ENCODE measurements around the gene APBA1.

APBA1 gene

DNA sequence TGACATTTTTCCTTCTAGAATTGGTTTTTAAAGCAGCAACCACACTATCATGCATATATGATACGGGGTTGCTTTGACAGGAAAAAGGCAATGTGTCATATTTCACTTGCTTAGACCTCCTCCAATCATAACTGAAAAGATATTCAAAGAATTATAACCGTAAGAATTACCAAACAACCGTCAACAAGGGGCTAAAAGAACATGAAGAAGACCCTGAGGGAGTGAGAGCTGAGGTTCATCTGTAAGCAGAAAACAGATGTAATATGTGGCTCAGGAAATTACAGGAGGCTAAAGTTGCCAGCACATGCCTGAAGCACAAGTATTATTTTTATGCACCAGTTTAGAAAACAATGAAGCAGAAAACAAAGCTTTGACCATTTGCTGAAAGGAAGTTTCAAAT, 78.9 kb downstream of the APBA1 start:
- H3K4me3 ChIP-seq (ENCODE audit: low read depth, low read length): no peak overlapping the region
- TF ChIP-seq, protein P1, sequence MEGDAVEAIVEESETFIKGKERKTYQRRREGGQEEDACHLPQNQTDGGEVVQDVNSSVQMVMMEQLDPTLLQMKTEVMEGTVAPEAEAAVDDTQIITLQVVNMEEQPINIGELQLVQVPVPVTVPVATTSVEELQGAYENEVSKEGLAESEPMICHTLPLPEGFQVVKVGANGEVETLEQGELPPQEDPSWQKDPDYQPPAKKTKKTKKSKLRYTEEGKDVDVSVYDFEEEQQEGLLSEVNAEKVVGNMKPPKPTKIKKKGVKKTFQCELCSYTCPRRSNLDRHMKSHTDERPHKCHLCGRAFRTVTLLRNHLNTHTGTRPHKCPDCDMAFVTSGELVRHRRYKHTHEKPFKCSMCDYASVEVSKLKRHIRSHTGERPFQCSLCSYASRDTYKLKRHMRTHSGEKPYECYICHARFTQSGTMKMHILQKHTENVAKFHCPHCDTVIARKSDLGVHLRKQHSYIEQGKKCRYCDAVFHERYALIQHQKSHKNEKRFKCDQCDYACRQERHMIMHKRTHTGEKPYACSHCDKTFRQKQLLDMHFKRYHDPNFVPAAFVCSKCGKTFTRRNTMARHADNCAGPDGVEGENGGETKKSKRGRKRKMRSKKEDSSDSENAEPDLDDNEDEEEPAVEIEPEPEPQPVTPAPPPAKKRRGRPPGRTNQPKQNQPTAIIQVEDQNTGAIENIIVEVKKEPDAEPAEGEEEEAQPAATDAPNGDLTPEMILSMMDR (conservative IDR thresholded peaks at IDR 0.05; ENCODE audit: low read depth, low read length): no peak
- no peak for DNase-seq (ENCODE audit: low read depth)

DNA sequence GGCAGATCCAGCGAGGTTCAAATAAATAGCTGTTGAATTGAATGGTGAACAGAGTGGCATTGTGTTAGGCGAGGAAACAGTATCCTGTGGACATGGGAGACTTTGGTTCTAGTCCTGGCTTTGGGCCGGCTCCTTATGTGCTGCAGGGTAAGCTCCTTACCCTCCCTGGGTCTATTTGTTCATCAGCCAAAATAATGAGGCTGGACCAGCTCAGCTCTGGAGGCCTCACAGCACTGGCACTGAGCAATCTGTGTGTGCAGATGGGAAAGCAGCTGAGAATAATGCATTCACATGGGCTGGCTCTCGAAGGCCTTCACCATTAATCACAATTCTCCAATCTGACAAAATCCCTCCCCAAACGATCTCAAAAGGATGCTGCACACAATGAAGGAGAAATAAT, 81.9 kb downstream of the APBA1 start:
- TF ChIP-seq, protein P1 (conservative IDR thresholded peaks at IDR 0.05; ENCODE audit: low read depth, low read length): no peak
- no peak for DNase-seq (ENCODE audit: low read depth)
- no peak overlapping the region for H3K4me3 ChIP-seq (ENCODE audit: low read depth, low read length)

DNA sequence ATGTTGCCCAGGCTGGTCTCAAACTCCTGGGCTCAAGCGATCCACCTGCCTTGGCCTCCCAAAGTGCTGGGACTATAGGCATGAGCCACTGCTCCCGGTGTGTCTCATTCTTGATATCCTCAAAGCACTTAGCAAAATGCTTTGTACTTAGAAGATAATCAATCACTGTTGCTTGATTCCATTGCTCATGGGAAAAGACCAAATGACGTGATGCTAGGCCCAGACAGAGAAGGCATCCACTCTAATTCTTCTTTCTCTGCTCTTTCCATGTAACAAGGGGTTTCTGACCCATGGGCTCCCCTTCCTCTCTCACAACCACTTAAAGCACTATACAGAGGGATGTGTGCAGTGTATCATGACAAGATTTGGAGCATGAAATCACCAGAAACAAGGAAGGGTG, 83.0 kb downstream of the APBA1 start:
- TF ChIP-seq, protein P1 (conservative IDR thresholded peaks at IDR 0.05; ENCODE audit: low read depth, low read length): no peak
- no peak overlapping the region for H3K4me3 ChIP-seq (ENCODE audit: low read depth, low read length)
- DNase-seq (ENCODE audit: low read depth): no peak

- no peak for DNase-seq (ENCODE audit: low read depth)
- TF ChIP-seq, protein P1 (conservative IDR thresholded peaks at IDR 0.05; ENCODE audit: low read depth, low read length): no peak
- no peak overlapping the region for H3K4me3 ChIP-seq (ENCODE audit: low read depth, low read length)
These were observed 86.6 kb downstream of the APBA1 start for GRCh38 chr9:69585571-69585970.

DNA sequence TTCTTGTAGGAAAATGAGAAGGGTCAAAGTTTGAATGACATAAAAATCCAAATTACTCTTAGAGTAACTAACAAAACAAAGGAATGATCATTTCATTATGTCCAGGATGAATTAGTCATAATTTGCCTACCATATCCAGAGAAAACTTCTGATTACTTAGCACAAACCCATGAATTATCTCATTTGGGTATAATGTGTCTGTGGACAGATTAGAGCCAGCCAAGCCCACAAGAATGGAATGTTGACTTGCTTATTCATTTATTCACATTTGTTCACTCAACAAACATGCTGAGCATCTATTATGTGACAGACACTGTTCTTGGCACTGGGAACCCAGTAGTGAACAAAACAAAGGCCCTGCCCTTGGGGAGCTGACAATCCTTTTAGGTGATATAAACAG, 87.4 kb downstream of the APBA1 start:
- DNase-seq (ENCODE audit: low read depth): no peak

DNA sequence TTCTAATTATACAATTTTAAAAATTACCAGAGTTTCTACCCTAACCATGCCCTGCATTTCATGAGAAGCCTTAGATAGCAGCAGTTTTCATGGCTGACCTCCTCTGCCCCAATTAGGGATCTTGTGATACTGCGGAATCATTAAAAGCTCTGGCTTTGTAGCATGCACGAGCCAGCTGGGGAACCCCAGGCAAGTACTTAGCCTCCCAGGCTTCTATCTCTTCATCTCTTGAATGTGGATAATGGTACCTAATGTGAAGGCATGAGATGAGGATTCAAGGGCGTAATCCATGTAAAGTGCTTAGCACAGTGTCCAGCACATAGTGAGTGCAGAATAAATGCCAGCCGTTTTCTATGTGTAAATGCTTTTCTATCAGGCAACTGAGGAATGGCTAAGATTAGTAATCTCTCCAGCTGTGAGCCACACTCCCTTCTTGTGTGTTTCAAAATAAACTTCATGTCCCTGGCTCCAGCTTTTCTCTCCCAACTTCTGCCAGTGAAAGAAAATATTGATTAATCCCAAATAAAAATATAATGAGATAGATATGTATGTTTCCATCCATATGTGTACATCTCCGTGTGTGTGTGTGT, 88.4 kb downstream of the APBA1 start:
- no peak for DNase-seq (ENCODE audit: low read depth)
- H3K4me3 ChIP-seq (ENCODE audit: low read depth, low read length): no peak overlapping the region
- TF ChIP-seq, protein P1 (conservative IDR thresholded peaks at IDR 0.05; ENCODE audit: low read depth, low read length): no peak

More for the DNA sequence above, 87.4 kb downstream of the APBA1 start:
- H3K4me3 ChIP-seq (ENCODE audit: low read depth, low read length): no peak overlapping the region
- TF ChIP-seq, protein P1 (conservative IDR thresholded peaks at IDR 0.05; ENCODE audit: low read depth, low read length): no peak

- H3K4me3 ChIP-seq (ENCODE audit: low read depth, low read length): no peak overlapping the region
- TF ChIP-seq, protein P1 (conservative IDR thresholded peaks at IDR 0.05; ENCODE audit: low read depth, low read length): no peak
- no peak for DNase-seq (ENCODE audit: low read depth)
These were observed 89.5 kb downstream of the APBA1 start for GRCh38 chr9:69582544-69583297.
